Mucosa of rectum (tissue), 2 donors: ENCODE measurements around the gene ANKRD10.

Experiments
- H3K27ac ChIP-seq, 2 donors: one replicate each; pipeline ENCODE4 v1.7.0; 2013; ENCODE audit warnings: inconsistent platforms in 2 of 2, low read depth in 2 of 2, low read length in 2 of 2
- H3K27me3 ChIP-seq, 2 donors: one replicate each; pipeline ENCODE4 v1.7.0; 2013; ENCODE audit warnings: low read length in 2 of 2; ENCODE audit not compliant: control insufficient read depth in 2 of 2, insufficient read depth in 2 of 2
- H3K36me3 ChIP-seq, 2 donors: one replicate each; pipeline ENCODE4 v1.7.0; 2013; ENCODE audit warnings: low read length in 2 of 2; ENCODE audit not compliant: control insufficient read depth in 2 of 2, insufficient read depth in 2 of 2
- H3K4me1 ChIP-seq, 2 donors: one replicate each; pipeline ENCODE4 v1.7.0; 2013; ENCODE audit warnings: low read length in 2 of 2, mild to moderate bottlenecking in 1 of 2; ENCODE audit not compliant: control insufficient read depth in 2 of 2, insufficient read depth in 2 of 2
- H3K4me3 ChIP-seq, 2 donors: one replicate each; pipeline ENCODE4 v1.7.0; 2013; ENCODE audit warnings: low read length in 2 of 2
- H3K9ac ChIP-seq, 2 donors: one replicate each; pipeline ENCODE4 v1.7.0; 2013; ENCODE audit warnings: low read length in 2 of 2, low read depth in 1 of 2, mild to moderate bottlenecking in 1 of 2
- H3K9me3 ChIP-seq, 2 donors: one replicate each; pipeline ENCODE4 v1.7.0; 2013; ENCODE audit warnings: low read length in 2 of 2; ENCODE audit not compliant: control insufficient read depth in 2 of 2
- donor health status: healthy.
- donor health status: Normal muscosa, but diverticular disease.

Gene ANKRD10

DNA sequence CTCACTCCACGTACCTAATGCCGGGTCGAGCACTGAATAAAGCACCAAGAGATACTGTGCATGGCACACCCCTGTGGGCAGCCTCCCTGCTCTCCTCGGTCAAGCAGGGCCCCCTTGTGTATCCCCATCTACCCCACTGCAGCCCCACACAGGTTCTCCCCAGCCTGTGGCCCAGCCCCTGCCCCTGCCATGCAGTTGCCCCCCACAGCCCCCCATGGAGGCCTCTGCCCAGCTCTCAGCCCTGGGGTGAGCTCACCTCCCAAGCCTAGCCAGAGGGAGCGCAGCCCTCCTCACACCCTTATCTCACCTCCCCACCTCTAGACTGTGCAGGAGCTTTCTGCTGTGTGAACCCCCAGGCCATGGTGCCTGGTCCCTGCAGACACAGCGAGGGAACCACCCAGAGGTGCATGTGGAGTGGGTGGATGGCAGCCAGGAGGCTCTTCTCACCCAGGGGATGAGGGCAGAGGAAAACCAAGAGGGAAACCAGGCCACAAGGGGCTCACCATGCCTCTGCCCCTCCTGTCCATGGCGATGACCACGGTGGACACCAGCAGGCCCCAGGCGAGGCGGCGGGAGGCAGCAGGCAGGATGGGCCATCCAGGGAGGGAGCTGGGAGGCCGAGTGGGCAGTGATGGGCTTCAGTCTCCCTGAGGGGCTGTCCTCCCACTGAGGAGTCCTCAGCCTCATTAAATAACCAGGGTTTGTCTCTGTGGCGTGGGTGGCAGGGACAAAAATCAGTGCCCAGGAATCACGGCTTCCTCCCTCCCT is 83.2 kb downstream of the ANKRD10 start:
- Histone ChIP-seq H3K36me3 (no peaks in the 10 kb centered on the region), H3K27me3 (no peaks in the 10 kb centered on the region), H3K9ac (no peak overlapping the region), H3K4me1 (no peaks in the 10 kb centered on the region), H3K27ac (no peak overlapping the region), H3K9me3 (no peaks in the 10 kb centered on the region), H3K4me3 (no peak overlapping the region)

DNA sequence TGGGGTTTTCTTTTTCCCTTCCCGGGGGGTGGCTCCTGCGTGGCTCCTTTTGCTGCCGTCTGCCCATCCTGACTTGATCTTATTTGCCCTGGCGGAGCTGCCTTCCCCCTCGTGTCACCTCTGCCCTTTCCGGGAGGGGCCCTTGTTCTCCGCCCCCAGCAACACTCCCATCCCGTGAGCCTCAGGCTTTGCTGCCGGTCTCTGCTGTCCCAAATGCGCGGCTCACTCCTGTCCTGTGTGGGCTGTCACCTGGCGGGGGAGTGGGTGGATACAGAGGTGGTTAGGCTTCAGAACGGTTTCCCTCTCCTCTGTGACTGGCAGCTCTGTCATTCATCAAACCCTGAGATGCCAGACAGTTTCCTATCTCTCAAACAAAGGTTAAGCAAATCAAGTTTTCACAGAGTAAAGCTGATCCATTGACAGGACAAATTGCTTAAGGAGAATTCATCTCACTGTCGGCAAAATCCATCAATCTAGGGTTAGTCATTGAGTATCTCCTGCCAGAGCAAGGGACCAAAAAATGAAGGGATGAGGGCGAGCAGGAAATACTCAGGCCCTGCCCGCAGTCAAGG is 84.0 kb downstream of the ANKRD10 start:
- Histone ChIP-seq H3K4me1 (no peaks in the 10 kb centered on the region), H3K9ac (no peak overlapping the region), H3K9me3 (no peaks in the 10 kb centered on the region), H3K27me3 (no peaks in the 10 kb centered on the region), H3K36me3 (no peaks in the 10 kb centered on the region), H3K27ac (no peak overlapping the region), H3K4me3 (no peak overlapping the region)

DNA sequence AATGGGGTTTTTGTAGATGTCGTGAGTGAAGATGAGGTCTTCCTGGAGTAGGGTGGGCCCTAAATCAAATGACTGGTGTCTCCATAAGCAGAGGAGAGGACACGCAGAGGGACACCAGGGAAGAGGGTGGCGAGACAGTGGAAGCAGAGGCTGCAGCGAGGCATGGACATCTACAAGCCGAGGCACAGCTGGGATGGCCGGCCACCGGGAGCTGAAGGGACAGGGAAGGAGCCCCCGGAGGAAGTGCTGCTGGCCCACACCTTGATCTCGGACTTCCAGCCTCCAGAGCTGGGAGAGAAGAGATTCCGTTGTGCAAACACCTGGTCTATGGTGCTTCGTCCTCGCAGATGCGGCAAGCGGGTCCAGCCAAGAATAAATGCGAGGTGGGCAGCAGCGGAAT is 84.5 kb downstream of the ANKRD10 start:
- H3K4me1 ChIP-seq: no peaks in the 10 kb centered on the region
- no peak overlapping the region for H3K4me3 ChIP-seq
- no peaks in the 10 kb centered on the region for H3K9me3 ChIP-seq
- no peak overlapping the region for H3K27ac ChIP-seq
- no peaks in the 10 kb centered on the region for H3K27me3 ChIP-seq
- H3K36me3 ChIP-seq: no peaks in the 10 kb centered on the region
- no peak overlapping the region for H3K9ac ChIP-seq

DNA sequence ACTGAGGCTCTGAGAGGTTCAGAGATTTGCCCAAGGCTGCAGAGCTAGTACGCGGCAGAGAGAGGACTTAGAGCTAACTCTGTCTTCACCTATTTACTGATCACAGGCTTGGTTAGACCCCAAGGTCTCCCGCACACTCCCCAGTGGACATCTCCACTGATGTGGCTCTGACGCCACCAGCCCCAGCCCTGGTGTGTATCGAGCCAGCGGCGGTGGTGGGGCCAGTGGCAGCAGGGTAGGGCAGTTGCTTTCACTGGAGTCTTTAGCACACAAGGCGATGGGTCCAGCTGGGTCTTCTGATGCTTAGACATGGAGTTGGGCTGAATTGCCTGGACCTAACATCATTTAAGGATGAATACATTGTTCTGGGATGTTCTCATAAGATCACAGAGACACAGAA is 85.4 kb downstream of the ANKRD10 start:
- Histone ChIP-seq H3K27ac (no peak overlapping the region), H3K4me3 (no peak overlapping the region), H3K9ac (no peak overlapping the region), H3K4me1 (no peaks in the 10 kb centered on the region), H3K9me3 (no peaks in the 10 kb centered on the region), H3K27me3 (no peaks in the 10 kb centered on the region), H3K36me3 (no peaks in the 10 kb centered on the region)

DNA sequence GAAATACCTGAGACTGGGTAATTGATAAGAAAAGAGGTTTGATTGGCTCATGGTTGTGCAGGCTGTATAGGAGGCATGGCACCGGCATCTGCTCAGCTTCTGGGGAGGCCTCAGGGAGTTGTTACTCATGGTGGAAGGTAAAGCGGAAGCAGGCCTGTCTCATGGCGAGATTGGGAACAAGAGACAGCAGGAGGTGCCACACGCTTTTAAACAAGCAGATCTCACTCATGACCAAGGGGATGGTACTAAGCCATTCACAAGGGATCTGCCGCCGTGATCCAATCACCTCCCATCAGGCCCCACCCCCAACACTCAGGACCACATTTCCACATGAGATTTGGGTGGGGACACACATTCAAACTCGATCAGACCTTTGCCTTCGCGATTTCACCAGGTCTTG is 86.2 kb downstream of the ANKRD10 start:
- H3K27ac ChIP-seq: no peak overlapping the region
- H3K9me3 ChIP-seq: no peaks in the 10 kb centered on the region
- no peaks in the 10 kb centered on the region for H3K36me3 ChIP-seq
- no peak overlapping the region for H3K9ac ChIP-seq
- no peak overlapping the region for H3K4me3 ChIP-seq
- no peaks in the 10 kb centered on the region for H3K27me3 ChIP-seq
- H3K4me1 ChIP-seq: no peaks in the 10 kb centered on the region
